Astrocyte (in vitro differentiated cells and primary cell): ENCODE data around the gene EXOC6. TPM values are rescaled to one million over a fixed set of nuclear protein-coding genes. Genes with fewer than 3 reads are reported as not detected.
A peak's percentile ranks its signal among the peaks of the same experiment; 100 is the strongest.

Source experiments
- DNase-seq: peaks from one replicate; pipeline ENCODE4 v3.0.0-alpha.2; 2010; ENCODE audit warnings: low read depth
- FAIRE-seq: peaks from 2 replicates; lab custom pipeline; 2011; peaks lifted over from hg19 to GRCh38; lab: Jason Lieb, UNC
- H2AFZ ChIP-seq: 2 replicates; pipeline ENCODE4 v1.6.0; 2012; ENCODE audit warnings: low read depth, low read length, inconsistent platforms
- H3K27ac ChIP-seq: 2 replicates; pipeline ENCODE4 v1.5.1; 2011; ENCODE audit warnings: low read depth, low read length, inconsistent platforms
- H3K27me3 ChIP-seq: 2 replicates; pipeline ENCODE4 v1.6.0; 2011; ENCODE audit warnings: low read length, inconsistent platforms; ENCODE audit not compliant: insufficient read depth
- H3K36me3 ChIP-seq: 2 replicates; pipeline ENCODE4 v1.5.1; 2011; ENCODE audit warnings: low read length, inconsistent platforms; ENCODE audit not compliant: insufficient read depth
- H3K4me1 ChIP-seq: 2 replicates; pipeline ENCODE4 v1.5.1; 2011; ENCODE audit warnings: low read length, inconsistent platforms; ENCODE audit not compliant: insufficient read depth
- H3K4me2 ChIP-seq: 2 replicates; pipeline ENCODE4 v1.6.0; 2012; ENCODE audit warnings: low read length, inconsistent platforms
- H3K4me3 ChIP-seq: 2 replicates; pipeline ENCODE4 v1.5.1; 2011; ENCODE audit warnings: low read depth, mild to moderate bottlenecking, low read length, inconsistent platforms; ENCODE audit not compliant: insufficient read depth
- H3K79me2 ChIP-seq: 2 replicates; pipeline ENCODE4 v1.6.0; 2012; ENCODE audit warnings: mild to moderate bottlenecking, low read length, inconsistent platforms; ENCODE audit not compliant: insufficient read depth
- H3K9ac ChIP-seq: 2 replicates; pipeline ENCODE4 v1.6.0; 2012; ENCODE audit warnings: mild to moderate bottlenecking, low read length, inconsistent platforms
- H3K9me3 ChIP-seq: 2 replicates; pipeline ENCODE4 v1.5.1; 2012; ENCODE audit warnings: low read depth, mild to moderate bottlenecking, low read length, inconsistent platforms; ENCODE audit not compliant: insufficient read depth
- H4K20me1 ChIP-seq: 2 replicates; pipeline ENCODE4 v1.6.0; 2012; ENCODE audit warnings: low read length, inconsistent platforms; ENCODE audit not compliant: insufficient read depth
- H3K27ac Mint-ChIP-seq: one replicate; pipeline ENCODE4 v1.8.0; 2021; ENCODE audit warnings: mild to moderate bottlenecking, mixed read lengths; ENCODE audit not compliant: unreplicated experiment
- H3K27me3 Mint-ChIP-seq: one replicate; pipeline ENCODE4 v1.8.0; 2021; ENCODE audit warnings: low read depth, mixed read lengths; ENCODE audit not compliant: unreplicated experiment
- H3K36me3 Mint-ChIP-seq: one replicate; pipeline ENCODE4 v1.8.0; 2021; ENCODE audit warnings: low read depth, mixed read lengths; ENCODE audit not compliant: unreplicated experiment
- H3K4me1 Mint-ChIP-seq: one replicate; pipeline ENCODE4 v1.8.0; 2021; ENCODE audit warnings: low read depth, mixed read lengths; ENCODE audit not compliant: unreplicated experiment
- H3K4me3 Mint-ChIP-seq: one replicate; pipeline ENCODE4 v1.8.0; 2021; ENCODE audit warnings: mild to moderate bottlenecking, moderate library complexity, mixed read lengths; ENCODE audit not compliant: unreplicated experiment
- H3K9me3 Mint-ChIP-seq: one replicate; pipeline ENCODE4 v1.8.0; 2021; ENCODE audit warnings: mild to moderate bottlenecking, mixed read lengths; ENCODE audit not compliant: unreplicated experiment
- EZH2 ChIP-seq: IDR thresholded peaks from 2 replicates; pipeline ENCODE4 v1.6.1; 2012; ENCODE audit warnings: mild to moderate bottlenecking, low read length, inconsistent platforms; ENCODE audit not compliant: insufficient read depth
- total RNA-seq: library from RNA; stranded (reverse); gene quantifications from 2 replicates; pipeline ENCODE4 v1.2.1, GENCODE V29; 2021
- TF ChIP-seq, protein P1 (sequence below): IDR thresholded peaks from 2 replicates; pipeline ENCODE4 v1.5.1; 2011; ENCODE audit warnings: low read depth, mild to moderate bottlenecking, inconsistent platforms, low read length, moderate library complexity; ENCODE audit not compliant: insufficient read depth

Gene EXOC6
- total RNA-seq, 1 donor from 2014 or later = 4.9 TPM

DNA sequence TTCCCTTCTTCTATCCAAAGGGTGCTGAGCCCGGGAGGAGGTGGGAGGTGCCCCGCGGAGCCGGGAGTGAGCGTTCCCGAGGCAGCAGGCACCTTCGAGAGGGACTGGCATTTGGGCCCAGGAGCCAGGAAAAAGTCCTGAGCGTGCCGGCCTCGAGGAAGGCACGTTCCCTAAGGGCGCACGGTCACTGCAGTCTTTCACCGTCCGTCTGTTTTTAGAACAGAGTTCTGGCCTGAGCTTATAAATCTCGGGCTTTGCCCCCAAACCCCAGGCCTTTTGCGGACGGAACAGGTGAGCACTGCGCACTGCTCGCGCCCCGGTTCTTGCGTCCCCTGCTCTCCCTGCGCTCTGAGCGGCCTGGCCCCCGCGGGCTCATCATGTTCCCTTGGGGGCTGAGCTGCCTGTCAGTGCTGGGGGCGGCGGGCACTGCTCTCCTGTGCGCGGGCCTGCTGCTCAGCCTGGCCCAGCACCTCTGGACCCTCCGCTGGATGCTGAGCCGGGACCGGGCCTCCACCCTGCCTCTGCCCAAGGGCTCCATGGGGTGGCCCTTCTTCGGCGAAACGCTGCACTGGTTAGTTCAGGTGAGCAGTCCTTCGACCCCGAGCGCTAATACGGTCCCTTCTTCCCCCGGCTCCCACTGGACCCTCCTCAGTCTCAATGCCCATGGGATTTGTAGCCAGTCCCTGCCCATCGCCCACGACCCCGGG, 212.7 kb downstream of the EXOC6 start:
- Histone ChIP-seq H3K4me3 (no peak overlapping the region), H4K20me1 (no peaks in the 10 kb centered on the region), H3K4me2 (peak overlapping the region; percentile 53), H3K27ac (no peak overlapping the region), H3K9me3 (peaks cover 5% of the 10 kb centered on the region), H2AFZ (no peak overlapping the region), H3K9ac (no peak overlapping the region), H3K36me3 (no peaks in the 10 kb centered on the region), H3K27me3 (peaks cover 59% of the 10 kb centered on the region), H3K79me2 (no peaks in the 10 kb centered on the region), H3K4me1 (peaks cover 18% of the 10 kb centered on the region)
- no peak for DNase-seq
- no peak overlapping the region for H3K4me3 Mint-ChIP-seq
- FAIRE-seq = no peak
- no peaks in the 10 kb centered on the region for H3K36me3 Mint-ChIP-seq
- peaks cover 65% of the 10 kb centered on the region for H3K27me3 Mint-ChIP-seq
- no peaks in the 10 kb centered on the region for H3K4me1 Mint-ChIP-seq
- H3K27ac Mint-ChIP-seq = no peak overlapping the region
- H3K9me3 Mint-ChIP-seq = peaks cover 26% of the 10 kb centered on the region
- TF ChIP-seq, protein P1, sequence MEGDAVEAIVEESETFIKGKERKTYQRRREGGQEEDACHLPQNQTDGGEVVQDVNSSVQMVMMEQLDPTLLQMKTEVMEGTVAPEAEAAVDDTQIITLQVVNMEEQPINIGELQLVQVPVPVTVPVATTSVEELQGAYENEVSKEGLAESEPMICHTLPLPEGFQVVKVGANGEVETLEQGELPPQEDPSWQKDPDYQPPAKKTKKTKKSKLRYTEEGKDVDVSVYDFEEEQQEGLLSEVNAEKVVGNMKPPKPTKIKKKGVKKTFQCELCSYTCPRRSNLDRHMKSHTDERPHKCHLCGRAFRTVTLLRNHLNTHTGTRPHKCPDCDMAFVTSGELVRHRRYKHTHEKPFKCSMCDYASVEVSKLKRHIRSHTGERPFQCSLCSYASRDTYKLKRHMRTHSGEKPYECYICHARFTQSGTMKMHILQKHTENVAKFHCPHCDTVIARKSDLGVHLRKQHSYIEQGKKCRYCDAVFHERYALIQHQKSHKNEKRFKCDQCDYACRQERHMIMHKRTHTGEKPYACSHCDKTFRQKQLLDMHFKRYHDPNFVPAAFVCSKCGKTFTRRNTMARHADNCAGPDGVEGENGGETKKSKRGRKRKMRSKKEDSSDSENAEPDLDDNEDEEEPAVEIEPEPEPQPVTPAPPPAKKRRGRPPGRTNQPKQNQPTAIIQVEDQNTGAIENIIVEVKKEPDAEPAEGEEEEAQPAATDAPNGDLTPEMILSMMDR = no peak
- TF ChIP-seq EZH2 = peak; percentile 88

DNA sequence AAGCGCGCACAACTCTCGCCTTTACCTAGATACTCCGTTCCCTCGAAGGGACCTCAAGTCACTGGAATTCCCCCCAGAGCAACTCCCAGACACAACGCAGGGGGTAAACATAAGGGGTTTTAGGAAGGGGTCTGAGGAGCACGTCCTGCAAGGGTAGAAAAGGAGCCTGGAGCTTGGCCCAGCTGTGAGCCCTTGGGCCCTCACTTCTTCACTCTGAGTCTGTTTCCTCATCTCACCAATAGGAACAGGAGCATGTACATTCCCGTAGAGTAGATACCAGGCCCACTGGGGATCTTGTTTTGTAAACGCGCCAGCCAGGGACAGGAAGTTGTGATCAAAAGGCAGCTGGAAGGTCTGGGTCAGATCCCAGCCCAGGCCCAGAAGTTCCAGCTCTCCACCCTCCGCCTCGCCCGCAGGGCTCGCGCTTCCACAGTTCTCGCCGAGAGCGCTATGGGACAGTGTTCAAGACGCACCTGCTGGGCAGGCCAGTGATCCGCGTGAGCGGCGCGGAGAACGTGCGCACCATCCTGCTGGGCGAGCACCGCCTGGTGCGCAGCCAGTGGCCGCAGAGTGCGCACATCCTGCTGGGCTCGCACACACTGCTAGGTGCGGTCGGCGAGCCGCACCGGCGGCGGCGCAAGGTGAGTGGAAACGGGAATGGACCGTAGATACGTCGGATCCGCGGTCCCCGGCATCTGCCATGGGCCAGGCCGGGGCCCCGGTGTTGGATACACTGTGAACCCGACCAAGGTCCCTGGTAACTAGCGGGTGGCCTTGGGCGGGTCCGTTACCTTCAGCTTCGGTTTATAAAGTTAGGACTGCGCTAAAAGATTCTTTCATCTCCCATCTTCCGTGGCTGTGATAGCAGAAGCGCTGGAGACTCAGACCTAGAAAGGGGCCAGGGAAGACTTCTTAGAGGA, 213.5 kb downstream of the EXOC6 start:
- peak overlapping the region; percentile 80 for H3K4me2 ChIP-seq
- no peaks in the 10 kb centered on the region for H3K79me2 ChIP-seq
- H3K27me3 ChIP-seq = peaks cover 67% of the 10 kb centered on the region
- Mint-ChIP-seq H3K36me3 (no peaks in the 10 kb centered on the region), H3K4me1 (no peaks in the 10 kb centered on the region), H3K27ac (no peak overlapping the region), H3K27me3 (peaks cover 70% of the 10 kb centered on the region), H3K4me3 (peak overlapping the region; percentile 41), H3K9me3 (peaks cover 26% of the 10 kb centered on the region)
- H3K36me3 ChIP-seq = no peaks in the 10 kb centered on the region
- no peak overlapping the region for H3K9ac ChIP-seq
- H3K27ac ChIP-seq = no peak overlapping the region
- peaks cover 5% of the 10 kb centered on the region for H3K9me3 ChIP-seq
- DNase-seq = peak; percentile 27
- H2AFZ ChIP-seq = peak overlapping the region; percentile 54
- H4K20me1 ChIP-seq = no peaks in the 10 kb centered on the region
- no peak for FAIRE-seq
- H3K4me1 ChIP-seq = peaks cover 18% of the 10 kb centered on the region
- peak overlapping the region; percentile 29 for H3K4me3 ChIP-seq
- peak; percentile 26 for TF ChIP-seq EZH2
- TF ChIP-seq, protein P1 = no peak
